HepG2 (cell line): ENCODE data around the gene GABBR2. TPM values are rescaled to one million over a fixed set of nuclear protein-coding genes. Genes with fewer than 3 reads are reported as not detected.

ENCODE experiments used
- ATAC-seq: fragments of 200-7000 bp; cut with Tn5 transposase; 3 replicates; pipeline ENCODE4 v1.9.1; 2020; ENCODE audit warnings: mild to moderate bottlenecking, moderate library complexity
- BruUV-seq: library from RNA; stranded (reverse); fragments of 400-500 nt; replicated peaks from 2 replicates; lab custom pipeline; 2021; lab: Mats Ljungman, UMichigan
- CTCF ChIA-PET: fragments of 300-600 bp; formaldehyde crosslinking; extraction: SDS; loops from one replicate; lab custom pipeline; 2021; ENCODE audit warnings: low total read pairs, inconsistent platforms, low intra/inter-chr PET ratio; lab: Yijun Ruan, JAX
- POLR2A ChIA-PET: fragments of 350-600 bp; sonication (Branson Sonifier 250); formaldehyde crosslinking; loops from one replicate; lab custom pipeline; 2020; ENCODE audit warnings: antibody characterized with exemption, inconsistent platforms; lab: Yijun Ruan, JAX
- DNase-seq: peaks from one replicate; pipeline ENCODE4 v3.0.0-alpha.2; 2015; ENCODE audit warnings: low spot score
- FAIRE-seq: peaks from 3 replicates; lab custom pipeline; 2011; peaks lifted over from hg19 to GRCh38; lab: Jason Lieb, UNC
- H2AFZ ChIP-seq: one replicate; pipeline ENCODE4 v1.6.1; 2011; ENCODE audit warnings: low read length, inconsistent platforms
- H3K27ac ChIP-seq: fragments of 300-600 bp; 3 replicates; pipeline ENCODE4 v1.8.0; 2011; ENCODE audit warnings: mixed run types, mild to moderate bottlenecking, mixed read lengths, low read length, inconsistent platforms; ENCODE audit not compliant: insufficient read depth; ENCODE audit errors: extremely low read length
- H3K27me3 ChIP-seq, 2 experiments: fragments of 200-600 bp in 1 of 2; 2 replicates in 1 of 2; 3 replicates in 1 of 2; pipeline versions ENCODE4 v1.6.0 to v1.8.0; 2011; ENCODE audit warnings: low read length in 2 of 2, mild to moderate bottlenecking in 2 of 2, moderate library complexity in 2 of 2, inconsistent platforms in 1 of 2; ENCODE audit not compliant: insufficient read depth in 2 of 2, control insufficient read depth in 1 of 2
- H3K36me3 ChIP-seq, 2 experiments: fragments of 200-600 bp in 1 of 2; replicated peaks in 1 of 2; 2 replicates in 1 of 2; 3 replicates in 1 of 2; pipeline versions ENCODE4 v1.5.1 to v1.8.0; 2011; ENCODE audit warnings: low read length in 2 of 2, inconsistent platforms in 1 of 2; ENCODE audit not compliant: insufficient read depth in 2 of 2, control insufficient read depth in 1 of 2
- H3K4me1 ChIP-seq: 2 replicates; pipeline ENCODE4 v1.5.1; 2012; ENCODE audit warnings: low read length, inconsistent platforms; ENCODE audit not compliant: insufficient read depth
- H3K4me2 ChIP-seq: 2 replicates; pipeline ENCODE4 v1.6.0; 2011; ENCODE audit warnings: low read depth, low read length, inconsistent platforms
- H3K4me3 ChIP-seq, 3 experiments: fragments of 200-600 bp in 1 of 3; sonication (generic), shearing (Covaris generic) in 1 of 3; replicated peaks in 1 of 3; 2 replicates each; pipeline ENCODE4 v1.5.1; 2011 to 2016; ENCODE audit warnings: low read length in 3 of 3, inconsistent platforms in 2 of 3, low read depth in 2 of 3, mild to moderate bottlenecking in 2 of 3, control low read depth in 1 of 3, mixed read lengths in 1 of 3; ENCODE audit not compliant: insufficient read depth in 1 of 3
- H3K79me2 ChIP-seq: one replicate; pipeline ENCODE4 v1.6.1; 2011; ENCODE audit warnings: low read length, inconsistent platforms; ENCODE audit not compliant: insufficient read depth
- H3K9ac ChIP-seq: 2 replicates; pipeline ENCODE4 v1.6.0; 2011; ENCODE audit warnings: mild to moderate bottlenecking, low read depth, low read length, inconsistent platforms; ENCODE audit not compliant: insufficient read depth
- H3K9me3 ChIP-seq: 2 replicates; pipeline ENCODE4 v1.5.1; 2012; ENCODE audit warnings: mild to moderate bottlenecking, low read length
- H4K20me1 ChIP-seq: 2 replicates; pipeline ENCODE4 v1.6.0; 2011; ENCODE audit warnings: inconsistent platforms, mild to moderate bottlenecking, low read length, moderate library complexity; ENCODE audit not compliant: insufficient read depth
- GLI4 ChIP-seq: sonication (generic); formaldehyde crosslinking; IDR thresholded peaks from 2 replicates; pipeline ENCODE4 v1.5.1; 2020; ENCODE audit warnings: missing genetic modification reagents, mild to moderate bottlenecking, moderate library complexity, borderline replicate concordance
- KDM3A ChIP-seq: IDR thresholded peaks from 2 replicates; pipeline ENCODE4 v1.6.1; 2018; ENCODE audit warnings: low read depth, missing compliant biosample characterization
- MEIS1 ChIP-seq: sonication (generic); formaldehyde crosslinking; IDR thresholded peaks from 2 replicates; pipeline ENCODE4 v1.9.0; 2021; ENCODE audit warnings: mild to moderate bottlenecking, missing genetic modification reagents, moderate library complexity, borderline replicate concordance
- SIX4 ChIP-seq: sonication (generic); formaldehyde crosslinking; IDR thresholded peaks from 2 replicates; pipeline ENCODE4 v1.4.0; 2020; ENCODE audit warnings: missing genetic modification reagents
- TAF1 ChIP-seq: sonication (generic); formaldehyde crosslinking; IDR thresholded peaks from 2 replicates; pipeline ENCODE4 v1.4.0; 2020; ENCODE audit warnings: missing genetic modification reagents
- WGBS: methylation state at CpG from one replicate; pipeline ENCODE4 v1.1.6; 2017; ENCODE audit warnings: low lambda C conversion rate; 5-methylcytosine and 5-hydroxymethylcytosine counted together
- in situ Hi-C: cut with HindIII; loops from 2 replicates; pipeline ENCODE4 v1.10.0; 2017; ENCODE audit warnings: low pct_unique_long_range_greater_than_20kb; ENCODE audit not compliant: extremely low pct_ligation_motif_present
- intact Hi-C: fragments of 100-400 bp; cut with micrococcal nuclease; formaldehyde crosslinking; loops from one replicate; pipeline ENCODE4 v1.10.0; 2022; ENCODE audit not compliant: unreplicated experiment
- polyA plus RNA-seq, 8 experiments: library from polyadenylated mRNA; depleted of rRNA in 3 of 8; stranded (reverse) in 7 of 8; unstranded in 1 of 8; fragments of >200 nt; fragmentation: Illumina TruSeq in 4 of 8; extraction: Trizol in 4 of 8; gene quantifications; 2 replicates each; pipeline versions ENCODE4 v1.2.1 to v1.2.3, GENCODE V29; 2011 to 2016; ENCODE audit warnings: low read depth in 4 of 8, missing spikeins in 1 of 8, mixed read lengths in 1 of 8; ENCODE audit not compliant: insufficient read depth in 1 of 8
- total RNA-seq, 5 experiments: library from RNA; depleted of rRNA; stranded (reverse); fragments of >200 nt; fragmentation: Illumina TruSeq; extraction: Trizol; gene quantifications; 2 replicates each; pipeline ENCODE4 v1.2.3, GENCODE V29; 2016; ENCODE audit warnings: low read depth in 1 of 5
- TF ChIP-seq, protein P1 (sequence below): sonication (generic); formaldehyde crosslinking; IDR thresholded peaks from 2 replicates; pipeline ENCODE4 v1.4.0; 2020; ENCODE audit warnings: missing genetic modification reagents
- TF ChIP-seq, protein P2 (sequence below): sonication (generic); formaldehyde crosslinking; IDR thresholded peaks from 2 replicates; pipeline ENCODE4 v1.4.0; 2020; ENCODE audit warnings: missing genetic modification reagents, mild to moderate bottlenecking, borderline replicate concordance
- TF ChIP-seq, protein P3 (sequence below): sonication (generic); formaldehyde crosslinking; IDR thresholded peaks from 2 replicates; pipeline ENCODE4 v1.4.0; 2020; ENCODE audit warnings: mild to moderate bottlenecking, missing genetic modification reagents, borderline replicate concordance

GABBR2 gene
- total and polyA plus RNA-seq, 2 of the 13 experiments (the other 11 are each of a cell fraction or from before 2014, with no cell fraction given) = 0.02 TPM; not detected in 1

DNA sequence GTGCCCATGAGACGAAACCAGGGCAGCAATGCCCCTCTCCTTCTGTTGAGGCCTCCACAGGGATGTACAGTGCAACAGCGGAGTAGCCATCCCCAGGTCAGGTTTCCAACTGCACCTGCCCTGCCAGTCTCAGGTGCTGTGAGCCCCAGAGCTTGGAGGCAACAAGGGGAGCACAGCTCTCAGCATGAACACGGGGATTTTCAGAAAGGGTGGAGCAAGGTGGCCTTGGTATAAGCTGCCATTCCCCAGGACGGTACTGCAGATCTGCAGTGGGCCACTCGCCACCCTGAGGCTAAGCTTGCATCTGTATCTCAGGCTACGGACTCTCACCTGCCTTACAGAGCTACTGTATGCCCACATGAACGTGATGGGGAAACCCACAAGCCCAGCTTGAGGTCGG, 103.6 kb downstream of the GABBR2 start:
- Histone ChIP-seq H3K36me3 (no peaks in the 10 kb centered on the region), H3K9ac (no peak overlapping the region), H3K4me2 (no peak overlapping the region), H3K4me3 (no peak overlapping the region), H3K27ac (no peak overlapping the region), H3K4me1 (no peaks in the 10 kb centered on the region), H3K79me2 (no peaks in the 10 kb centered on the region), H2AFZ (no peak overlapping the region), H4K20me1 (0 out of 2 replicates have a peak, but pooled peaks cover 3% of the 10 kb centered on the region), H3K9me3 (no peaks in the 10 kb centered on the region), H3K27me3 (0 out of 5 replicates have a peak, but pooled peaks cover 0 to 8% of the 10 kb centered on the region in 2 experiments)
- no peak for FAIRE-seq
- intact Hi-C loops = no loop called here
- no TSS peak for BruUV-seq
- WGBS = 48% methylated on average over 3 of the region's 8 CpGs
- in situ Hi-C loops = no loop called here
- ChIA-PET CTCF (no interaction called here), POLR2A (no interaction called here)
- TF ChIP-seq, protein P1, sequence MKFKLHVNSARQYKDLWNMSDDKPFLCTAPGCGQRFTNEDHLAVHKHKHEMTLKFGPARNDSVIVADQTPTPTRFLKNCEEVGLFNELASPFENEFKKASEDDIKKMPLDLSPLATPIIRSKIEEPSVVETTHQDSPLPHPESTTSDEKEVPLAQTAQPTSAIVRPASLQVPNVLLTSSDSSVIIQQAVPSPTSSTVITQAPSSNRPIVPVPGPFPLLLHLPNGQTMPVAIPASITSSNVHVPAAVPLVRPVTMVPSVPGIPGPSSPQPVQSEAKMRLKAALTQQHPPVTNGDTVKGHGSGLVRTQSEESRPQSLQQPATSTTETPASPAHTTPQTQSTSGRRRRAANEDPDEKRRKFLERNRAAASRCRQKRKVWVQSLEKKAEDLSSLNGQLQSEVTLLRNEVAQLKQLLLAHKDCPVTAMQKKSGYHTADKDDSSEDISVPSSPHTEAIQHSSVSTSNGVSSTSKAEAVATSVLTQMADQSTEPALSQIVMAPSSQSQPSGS = no peak
- TF ChIP-seq MEIS1 (CRISPR knock-in tag) = no peak
- TF ChIP-seq, protein P2, sequence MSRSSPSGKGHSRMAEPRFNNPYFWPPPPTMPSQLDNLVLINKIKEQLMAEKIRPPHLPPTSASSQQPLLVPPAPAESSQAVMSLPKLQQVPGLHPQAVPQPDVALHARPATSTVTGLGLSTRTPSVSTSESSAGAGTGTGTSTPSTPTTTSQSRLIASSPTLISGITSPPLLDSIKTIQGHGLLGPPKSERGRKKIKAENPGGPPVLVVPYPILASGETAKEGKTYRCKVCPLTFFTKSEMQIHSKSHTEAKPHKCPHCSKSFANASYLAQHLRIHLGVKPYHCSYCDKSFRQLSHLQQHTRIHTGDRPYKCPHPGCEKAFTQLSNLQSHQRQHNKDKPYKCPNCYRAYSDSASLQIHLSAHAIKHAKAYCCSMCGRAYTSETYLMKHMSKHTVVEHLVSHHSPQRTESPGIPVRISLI = no peak
- no peak for DNase-seq
- no peak for ATAC-seq

DNA sequence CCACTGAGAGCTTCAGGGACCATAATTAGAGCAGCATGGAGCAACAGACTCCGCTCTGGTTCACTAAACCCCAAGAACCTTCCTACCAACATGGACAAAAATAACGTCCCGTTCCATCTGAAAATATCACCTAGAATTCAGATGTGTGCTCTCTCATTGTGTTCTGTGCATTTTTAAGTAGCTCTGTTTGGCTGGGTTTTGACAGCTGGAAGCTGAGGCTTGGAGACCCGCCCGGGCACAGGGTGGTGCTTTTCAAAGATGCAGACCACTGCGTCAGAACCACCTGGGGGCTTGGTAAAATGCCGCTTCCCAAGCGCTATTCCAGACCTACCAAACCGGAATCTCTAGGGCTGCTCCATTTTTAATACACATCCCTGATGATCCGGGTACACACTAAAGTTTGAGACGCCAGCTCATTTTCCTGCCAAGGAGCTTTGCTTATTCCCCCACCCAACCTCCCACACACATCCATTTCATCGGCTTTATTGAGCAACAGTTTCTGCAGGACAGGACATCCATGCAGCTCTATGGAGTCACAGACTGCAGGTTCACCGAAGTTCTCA, 104.8 kb downstream of the GABBR2 start:
- no peak overlapping the region for H2AFZ ChIP-seq
- no peak overlapping the region for H3K27ac ChIP-seq
- ChIA-PET POLR2A (no interaction called here), CTCF (no interaction called here)
- FAIRE-seq = no peak
- no TSS peak for BruUV-seq
- no peaks in the 10 kb centered on the region for H3K9me3 ChIP-seq
- intact Hi-C loops = no loop called here
- in situ Hi-C loops = no loop called here
- 43% methylated on average over 10 of the region's 13 CpGs for WGBS
- no peak for DNase-seq
- H3K79me2 ChIP-seq = no peaks in the 10 kb centered on the region
- H3K27me3 ChIP-seq = 0 out of 5 replicates have a peak, but pooled peaks cover 0 to 8% of the 10 kb centered on the region in 2 experiments
- no peak overlapping the region for H3K4me2 ChIP-seq
- H3K9ac ChIP-seq = no peak overlapping the region
- H4K20me1 ChIP-seq = 0 out of 2 replicates have a peak, but pooled peaks cover 3% of the 10 kb centered on the region
- H3K36me3 ChIP-seq = no peaks in the 10 kb centered on the region
- H3K4me3 ChIP-seq = no peak overlapping the region
- H3K4me1 ChIP-seq = no peaks in the 10 kb centered on the region
- no peak for ATAC-seq
- TF ChIP-seq KDM3A = no peak
- no peak for TF ChIP-seq SIX4 (CRISPR knock-in tag)
- TF ChIP-seq GLI4 (CRISPR knock-in tag) = no peak
- TF ChIP-seq, protein P3, sequence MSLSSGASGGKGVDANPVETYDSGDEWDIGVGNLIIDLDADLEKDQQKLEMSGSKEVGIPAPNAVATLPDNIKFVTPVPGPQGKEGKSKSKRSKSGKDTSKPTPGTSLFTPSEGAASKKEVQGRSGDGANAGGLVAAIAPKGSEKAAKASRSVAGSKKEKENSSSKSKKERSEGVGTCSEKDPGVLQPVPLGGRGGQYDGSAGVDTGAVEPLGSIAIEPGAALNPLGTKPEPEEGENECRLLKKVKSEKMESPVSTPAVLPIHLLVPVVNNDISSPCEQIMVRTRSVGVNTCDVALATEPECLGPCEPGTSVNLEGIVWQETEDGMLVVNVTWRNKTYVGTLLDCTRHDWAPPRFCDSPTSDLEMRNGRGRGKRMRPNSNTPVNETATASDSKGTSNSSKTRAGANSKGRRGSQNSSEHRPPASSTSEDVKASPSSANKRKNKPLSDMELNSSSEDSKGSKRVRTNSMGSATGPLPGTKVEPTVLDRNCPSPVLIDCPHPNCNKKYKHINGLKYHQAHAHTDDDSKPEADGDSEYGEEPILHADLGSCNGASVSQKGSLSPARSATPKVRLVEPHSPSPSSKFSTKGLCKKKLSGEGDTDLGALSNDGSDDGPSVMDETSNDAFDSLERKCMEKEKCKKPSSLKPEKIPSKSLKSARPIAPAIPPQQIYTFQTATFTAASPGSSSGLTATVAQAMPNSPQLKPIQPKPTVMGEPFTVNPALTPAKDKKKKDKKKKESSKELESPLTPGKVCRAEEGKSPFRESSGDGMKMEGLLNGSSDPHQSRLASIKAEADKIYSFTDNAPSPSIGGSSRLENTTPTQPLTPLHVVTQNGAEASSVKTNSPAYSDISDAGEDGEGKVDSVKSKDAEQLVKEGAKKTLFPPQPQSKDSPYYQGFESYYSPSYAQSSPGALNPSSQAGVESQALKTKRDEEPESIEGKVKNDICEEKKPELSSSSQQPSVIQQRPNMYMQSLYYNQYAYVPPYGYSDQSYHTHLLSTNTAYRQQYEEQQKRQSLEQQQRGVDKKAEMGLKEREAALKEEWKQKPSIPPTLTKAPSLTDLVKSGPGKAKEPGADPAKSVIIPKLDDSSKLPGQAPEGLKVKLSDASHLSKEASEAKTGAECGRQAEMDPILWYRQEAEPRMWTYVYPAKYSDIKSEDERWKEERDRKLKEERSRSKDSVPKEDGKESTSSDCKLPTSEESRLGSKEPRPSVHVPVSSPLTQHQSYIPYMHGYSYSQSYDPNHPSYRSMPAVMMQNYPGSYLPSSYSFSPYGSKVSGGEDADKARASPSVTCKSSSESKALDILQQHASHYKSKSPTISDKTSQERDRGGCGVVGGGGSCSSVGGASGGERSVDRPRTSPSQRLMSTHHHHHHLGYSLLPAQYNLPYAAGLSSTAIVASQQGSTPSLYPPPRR = no peak
- no peak for TF ChIP-seq TAF1 (CRISPR knock-in tag)
